ENCODE results near the gene TNK2.
"Not testable (repeated sequence)": the region's sequence is repeated elsewhere in the genome, so short reads cannot be mapped to it uniquely, and the experiment has no call there.

The TNK2 gene

GRCh38 chr3:195916291-195916690 lies 7.9 kb upstream of the TNK2 start:
- no peak for DNase-seq

DNA sequence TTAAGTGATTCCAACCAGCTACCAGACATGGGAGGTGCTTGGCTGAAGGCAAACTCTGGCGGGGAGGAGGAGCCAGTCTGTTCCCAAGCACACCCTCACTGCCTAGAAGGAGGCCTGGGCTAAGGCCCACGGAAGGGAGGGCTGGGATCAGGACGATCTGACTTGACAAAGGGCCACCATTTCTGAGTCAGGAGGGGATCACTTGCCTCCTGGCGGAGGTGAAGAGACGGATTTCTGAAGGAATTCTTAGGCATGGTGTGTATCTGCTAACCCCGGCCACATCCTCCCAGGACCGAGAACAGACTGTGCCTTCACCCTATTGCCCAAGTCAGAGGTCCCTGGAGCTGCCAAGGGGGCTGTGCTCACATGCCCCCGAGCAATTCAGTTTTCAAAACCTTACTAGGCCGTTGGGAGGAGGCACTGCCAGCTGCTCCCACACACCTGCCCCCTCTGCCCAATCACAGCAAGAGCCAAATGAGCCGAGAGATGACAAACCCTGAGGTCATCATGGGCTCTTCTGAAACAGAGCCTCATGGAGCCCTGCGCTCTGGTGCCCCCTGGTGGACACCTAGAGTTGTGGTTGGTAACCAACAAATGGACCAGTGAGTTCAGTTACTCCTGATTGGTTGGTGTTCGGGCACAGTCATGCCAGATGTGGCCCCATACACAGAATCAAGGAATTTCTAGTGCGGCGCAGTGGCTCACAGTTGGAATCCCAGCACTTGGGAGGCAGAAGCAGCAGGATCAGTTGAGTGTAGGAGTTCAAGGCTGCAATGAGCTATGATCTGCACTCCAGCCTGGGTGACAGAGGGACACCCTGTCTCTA lies 6.5 kb upstream of the TNK2 start:
- DNase-seq: peak; percentile 90

DNA sequence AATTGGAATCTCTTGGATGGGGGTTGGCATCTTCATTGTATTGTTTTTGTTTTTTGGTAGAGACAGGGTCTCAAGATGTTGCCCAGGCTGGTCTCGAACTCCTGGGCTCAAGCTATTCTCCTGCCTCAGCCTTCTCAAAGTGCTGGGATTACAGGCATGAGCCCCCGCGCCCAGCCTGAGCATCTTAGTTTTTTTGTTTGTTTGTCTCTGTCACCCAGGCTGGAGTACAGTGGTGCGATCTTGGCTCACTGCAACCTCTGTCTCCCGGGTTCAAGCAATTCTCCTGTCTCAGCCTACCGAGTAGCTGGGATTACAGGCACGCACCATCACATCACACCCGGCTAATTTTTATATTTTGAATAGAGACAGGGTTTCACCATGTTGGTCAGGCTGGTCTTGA lies 5.8 kb upstream of the TNK2 start:
- not testable (repeated sequence) for DNase-seq

- DNase-seq: no peak
Measured at GRCh38 chr3:195913382-195913781, 5.0 kb upstream of the TNK2 start.

- DNase-seq: no peak
Measured at GRCh38 chr3:195911946-195912270, 3.6 kb upstream of the TNK2 start.

GRCh38 chr3:195911041-195911945 lies 2.9 kb upstream of the TNK2 start:
- DNase-seq: no peak

- DNase-seq: no peak
Measured at GRCh38 chr3:195910499-195910845, 2.1 kb upstream of the TNK2 start.

DNA sequence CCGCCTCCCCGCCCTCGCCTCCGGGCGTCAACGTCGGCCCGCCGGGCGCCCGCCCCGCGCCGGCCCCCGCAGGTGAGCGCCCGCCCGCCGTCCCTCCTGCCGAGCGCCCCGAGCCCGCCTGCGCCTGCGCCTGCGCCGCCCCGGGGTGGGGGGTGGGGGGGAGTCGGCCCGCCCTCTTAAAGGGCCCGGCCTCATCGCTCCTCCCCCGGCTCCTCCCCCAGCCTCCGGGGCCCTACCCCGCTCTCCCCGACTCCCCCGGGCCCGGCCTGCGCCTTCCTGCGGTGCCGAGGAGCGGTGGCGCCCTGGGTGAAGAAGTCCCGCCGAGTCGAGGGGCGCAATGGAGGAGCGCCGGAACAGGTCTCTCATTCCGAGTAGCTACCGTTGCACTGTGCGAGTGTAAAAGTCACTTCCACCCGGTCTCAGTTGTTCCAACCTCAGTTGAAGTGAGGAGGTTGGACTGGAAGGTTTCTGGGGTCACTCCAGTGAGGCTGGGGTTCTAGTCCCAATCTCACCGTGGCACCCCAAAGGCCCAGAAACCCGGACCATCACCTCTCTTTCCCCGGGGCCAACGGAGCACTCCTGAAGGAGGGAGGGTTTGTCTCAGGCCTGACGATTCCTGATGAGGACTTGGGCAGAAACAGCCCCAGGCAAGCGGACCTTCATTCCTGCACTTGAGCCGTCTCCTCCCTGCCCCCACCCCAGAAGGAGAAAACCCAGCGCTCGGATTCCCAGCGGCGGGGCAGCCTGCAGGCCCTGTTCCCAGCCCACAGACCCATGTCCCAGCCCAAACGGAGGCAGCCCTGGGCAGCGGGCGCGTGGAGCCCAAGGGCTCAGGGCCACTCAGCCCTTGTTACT lies 1.5 kb upstream of the TNK2 start:
- DNase-seq: peak; percentile 92

DNA sequence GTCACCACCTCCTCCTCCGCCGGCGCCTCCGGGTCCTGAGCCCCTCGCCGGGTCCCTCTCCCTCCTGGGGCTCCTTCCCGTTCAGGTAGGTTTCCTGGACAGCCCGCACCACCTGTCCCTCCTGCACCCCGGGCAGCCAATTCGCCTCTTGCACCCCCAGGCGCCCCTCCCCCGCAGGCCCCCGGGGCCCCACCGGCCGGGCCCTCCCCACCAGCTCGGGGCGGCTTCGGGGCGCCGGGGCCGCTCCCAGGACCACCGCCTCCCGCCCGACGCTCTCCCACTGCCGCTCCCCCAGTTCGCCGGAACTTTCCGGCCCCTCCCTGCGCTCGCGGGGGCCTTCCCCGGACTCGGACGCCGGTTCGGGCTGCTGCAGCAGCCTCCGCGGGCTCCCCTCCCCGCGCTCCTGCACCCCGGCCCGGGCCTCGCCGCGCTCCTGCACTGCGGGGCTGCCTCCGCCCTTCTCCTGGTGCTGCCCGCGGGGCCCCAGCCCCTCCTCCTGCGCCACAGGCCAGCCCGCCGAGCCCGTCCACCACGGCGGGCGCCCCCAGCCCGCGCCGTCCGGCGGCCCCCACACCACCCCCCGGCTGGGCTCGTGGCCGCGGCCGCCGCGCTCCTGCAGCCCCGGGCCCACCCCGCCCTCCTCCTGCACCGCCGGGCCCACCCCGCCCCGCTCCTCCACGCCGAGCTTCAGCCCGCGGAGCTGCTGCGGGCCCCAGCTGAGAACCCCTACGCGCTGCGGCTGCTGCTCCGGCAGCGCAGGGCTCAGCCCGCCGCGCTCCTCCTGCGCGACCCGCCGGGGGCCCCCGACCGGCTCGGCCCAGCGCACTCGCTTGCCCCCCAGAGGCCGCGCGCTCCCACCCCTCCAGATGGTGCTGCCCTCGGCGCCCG lies 587 bp upstream of the TNK2 start:
- DNase-seq: peak; percentile 49

- DNase-seq: peak; percentile 70
Measured at GRCh38 chr3:195907684-195907933, 742 bp downstream of the TNK2 start.

GRCh38 chr3:195906865-195907683 lies 1.3 kb downstream of the TNK2 start:
- no peak for DNase-seq

DNA sequence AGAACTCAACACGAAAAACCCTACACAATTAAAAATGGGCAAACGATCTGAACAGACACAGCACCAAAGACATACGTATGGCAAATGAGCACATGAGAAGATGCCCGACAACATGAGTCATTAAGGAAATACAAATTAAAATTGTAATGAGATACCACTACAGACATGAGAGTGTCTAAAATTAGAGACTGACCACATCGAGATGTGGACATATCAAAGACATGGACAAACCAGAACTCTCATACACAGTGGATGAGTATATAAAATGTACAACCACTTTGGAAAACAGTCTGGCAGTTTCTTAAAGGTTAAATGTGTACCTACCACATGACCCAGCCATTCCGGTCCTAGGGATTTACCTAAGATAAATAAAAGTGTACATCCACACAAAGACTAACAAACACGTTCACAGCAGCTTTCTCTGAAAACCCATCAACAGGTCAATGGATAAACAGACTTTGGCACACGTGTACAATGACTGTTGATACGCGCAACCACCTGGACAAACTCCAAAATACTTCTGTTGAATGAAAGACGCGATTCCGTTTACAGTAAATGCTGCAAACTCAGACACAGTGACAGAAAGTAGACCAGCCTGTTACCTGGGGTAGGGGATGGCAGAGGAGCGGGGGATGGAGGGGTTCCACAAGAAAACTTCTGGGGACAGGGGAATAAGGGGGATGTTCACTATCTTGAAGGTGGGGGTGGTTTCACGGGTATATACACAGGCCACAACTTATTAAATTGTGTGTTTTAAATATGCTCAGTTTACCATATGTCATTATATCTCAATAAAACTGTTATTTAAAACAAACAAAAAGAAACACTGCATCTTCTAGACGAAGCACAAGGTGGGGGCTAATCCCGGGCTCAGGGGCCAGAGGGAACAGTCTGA lies 2.1 kb downstream of the TNK2 start:
- no peak for DNase-seq

- DNase-seq: no peak
Measured at GRCh38 chr3:195904368-195904767, 4.0 kb downstream of the TNK2 start.

DNA sequence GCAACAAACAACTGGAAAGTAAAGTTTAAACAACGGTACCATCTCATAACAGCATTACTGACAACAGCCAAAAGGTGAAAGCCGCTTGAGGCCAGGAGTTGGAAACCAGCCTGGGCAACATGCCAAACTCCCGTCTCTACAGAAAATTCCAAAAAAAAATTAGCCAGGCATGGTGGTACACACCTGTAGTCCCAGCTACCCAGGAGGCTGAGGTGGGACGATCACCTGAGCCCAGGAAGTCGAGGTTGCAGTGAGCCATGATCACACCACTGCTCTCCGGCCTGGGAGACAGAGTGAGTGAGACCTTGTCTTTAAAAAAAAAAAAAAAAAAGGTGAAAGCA lies 4.4 kb downstream of the TNK2 start:
- DNase-seq: no peak

- not testable (repeated sequence) for DNase-seq
Measured at GRCh38 chr3:195902634-195903033, 5.7 kb downstream of the TNK2 start.

- not testable (repeated sequence) for DNase-seq
Measured at GRCh38 chr3:195901836-195902585, 6.3 kb downstream of the TNK2 start.

GRCh38 chr3:195900436-195901355 lies 7.7 kb downstream of the TNK2 start:
- peak; percentile 80 for DNase-seq

- peak; percentile 21 for DNase-seq
Measured at GRCh38 chr3:195899701-195900435, 8.5 kb downstream of the TNK2 start.

Measured in right hindlimb (tissue), 1 donor.